DOHH2 (cell line): Measurements from ENCODE around the gene EBP.

Source experiments
- H3F3A ChIP-seq: fragments of 200-600 bp; sonication (generic), shearing (Covaris generic); 2 replicates; pipeline ENCODE4 v1.6.0; 2016; ENCODE audit warnings: antibody characterized with exemption, mild to moderate bottlenecking; ENCODE audit not compliant: control insufficient read depth, insufficient read depth
- H3K27ac ChIP-seq: fragments of 200-600 bp; sonication (generic); 2 replicates; pipeline ENCODE4 v1.5.1; 2014; ENCODE audit warnings: low read depth, mild to moderate bottlenecking, low read length, moderate library complexity
- H3K27me3 ChIP-seq: fragments of 200-600 bp; sonication (generic); 2 replicates; pipeline ENCODE4 v1.6.1; 2014; ENCODE audit warnings: mild to moderate bottlenecking, low read length, mixed read lengths; ENCODE audit not compliant: control insufficient read depth
- H3K36me3 ChIP-seq: fragments of 200-600 bp; sonication (generic); 2 replicates; pipeline ENCODE4 v1.6.1; 2014; ENCODE audit warnings: mild to moderate bottlenecking, low read length, moderate library complexity, mixed read lengths; ENCODE audit not compliant: control insufficient read depth
- H3K4me1 ChIP-seq: fragments of 200-600 bp; sonication (generic); 2 replicates; pipeline ENCODE4 v1.6.1; 2014; ENCODE audit warnings: mild to moderate bottlenecking, low read length, mixed read lengths; ENCODE audit not compliant: control insufficient read depth
- H3K4me2 ChIP-seq: fragments of 200-600 bp; sonication (generic); 2 replicates; pipeline ENCODE4 v1.6.0; 2014; ENCODE audit warnings: mild to moderate bottlenecking, low read length, moderate library complexity
- H3K4me3 ChIP-seq: fragments of 200-600 bp; sonication (generic); 2 replicates; pipeline ENCODE4 v1.5.1; 2014; ENCODE audit warnings: mild to moderate bottlenecking, low read length, mixed read lengths
- H3K79me2 ChIP-seq: fragments of 200-600 bp; sonication (generic); 2 replicates; pipeline ENCODE4 v1.6.1; 2014; ENCODE audit warnings: mild to moderate bottlenecking, low read length, mixed read lengths; ENCODE audit not compliant: control insufficient read depth
- H3K9me2 ChIP-seq: fragments of 200-600 bp; sonication (generic); replicated peaks from 2 replicates; pipeline ENCODE4 v1.6.1; 2014; ENCODE audit warnings: mild to moderate bottlenecking, low read length, mixed read lengths; ENCODE audit not compliant: control insufficient read depth
- H3K9me3 ChIP-seq: fragments of 200-600 bp; sonication (generic); 2 replicates; pipeline ENCODE4 v1.6.1; 2014; ENCODE audit warnings: antibody characterized with exemption, low read length, mixed read lengths; ENCODE audit not compliant: control insufficient read depth, insufficient read depth
- H4K20me1 ChIP-seq: fragments of 200-600 bp; sonication (generic); 2 replicates; pipeline ENCODE4 v1.6.0; 2014; ENCODE audit warnings: low read depth, mild to moderate bottlenecking, antibody characterized with exemption, low read length, moderate library complexity; ENCODE audit not compliant: control insufficient read depth, insufficient read depth
- EZH2phosphoT487 ChIP-seq: fragments of 200-600 bp; sonication (generic); IDR thresholded peaks from 2 replicates; pipeline ENCODE4 v1.6.1; 2017; ENCODE audit warnings: borderline replicate concordance, mild to moderate bottlenecking, antibody characterized with exemption, low read length, moderate library complexity, mixed read lengths
- TF ChIP-seq, protein P1 (sequence below): fragments of 200-600 bp; sonication (generic); IDR thresholded peaks from one replicate; pipeline ENCODE4 v1.5.1; 2014; ENCODE audit warnings: antibody characterized with exemption, mild to moderate bottlenecking, low read depth, low read length; ENCODE audit not compliant: poor library complexity, severe bottlenecking

The EBP gene

DNA sequence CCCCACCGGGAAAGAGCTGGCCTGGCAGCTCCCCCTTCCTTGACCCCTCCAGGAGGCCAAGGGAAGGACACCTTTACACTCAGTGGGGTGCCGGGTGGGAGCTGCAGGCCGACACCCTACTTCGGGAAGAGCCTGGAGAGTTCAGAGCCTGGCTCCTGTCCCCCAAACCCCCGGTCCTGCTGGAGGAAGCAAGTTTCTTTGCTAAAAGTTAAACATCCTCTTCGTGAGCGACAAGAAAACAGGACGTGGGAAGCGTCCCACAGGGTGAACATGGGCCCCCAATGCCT is 48.0 kb upstream of the EBP start:
- Histone ChIP-seq H3K79me2 (peaks cover 48% of the 10 kb centered on the region), H3K27ac (no peak overlapping the region), H3K4me1 (peaks cover 22% of the 10 kb centered on the region), H3K4me2 (no peak overlapping the region), H3K4me3 (no peak overlapping the region), H4K20me1 (0 out of 2 replicates have a peak, but pooled peaks cover 4% of the 10 kb centered on the region), H3K9me3 (no peaks in the 10 kb centered on the region), H3K9me2 (no peaks in the 10 kb centered on the region), H3K27me3 (no peaks in the 10 kb centered on the region), H3K36me3 (peaks cover 10% of the 10 kb centered on the region), H3F3A (no peaks in the 10 kb centered on the region)
- TF ChIP-seq, protein P1, sequence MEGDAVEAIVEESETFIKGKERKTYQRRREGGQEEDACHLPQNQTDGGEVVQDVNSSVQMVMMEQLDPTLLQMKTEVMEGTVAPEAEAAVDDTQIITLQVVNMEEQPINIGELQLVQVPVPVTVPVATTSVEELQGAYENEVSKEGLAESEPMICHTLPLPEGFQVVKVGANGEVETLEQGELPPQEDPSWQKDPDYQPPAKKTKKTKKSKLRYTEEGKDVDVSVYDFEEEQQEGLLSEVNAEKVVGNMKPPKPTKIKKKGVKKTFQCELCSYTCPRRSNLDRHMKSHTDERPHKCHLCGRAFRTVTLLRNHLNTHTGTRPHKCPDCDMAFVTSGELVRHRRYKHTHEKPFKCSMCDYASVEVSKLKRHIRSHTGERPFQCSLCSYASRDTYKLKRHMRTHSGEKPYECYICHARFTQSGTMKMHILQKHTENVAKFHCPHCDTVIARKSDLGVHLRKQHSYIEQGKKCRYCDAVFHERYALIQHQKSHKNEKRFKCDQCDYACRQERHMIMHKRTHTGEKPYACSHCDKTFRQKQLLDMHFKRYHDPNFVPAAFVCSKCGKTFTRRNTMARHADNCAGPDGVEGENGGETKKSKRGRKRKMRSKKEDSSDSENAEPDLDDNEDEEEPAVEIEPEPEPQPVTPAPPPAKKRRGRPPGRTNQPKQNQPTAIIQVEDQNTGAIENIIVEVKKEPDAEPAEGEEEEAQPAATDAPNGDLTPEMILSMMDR = no peak
- no peak for TF ChIP-seq EZH2phosphoT487

- Histone ChIP-seq H3K4me2 (peak overlapping the region; percentile 80; the same call in 1 of the 2 replicates), H3K4me3 (no peak overlapping the region), H3K9me2 (no peaks in the 10 kb centered on the region), H3K27ac (no peak overlapping the region), H3K79me2 (peaks cover 47% of the 10 kb centered on the region), H3K27me3 (no peaks in the 10 kb centered on the region), H3F3A (no peaks in the 10 kb centered on the region), H3K36me3 (peaks cover 6% of the 10 kb centered on the region), H3K4me1 (peaks cover 22% of the 10 kb centered on the region), H4K20me1 (0 out of 2 replicates have a peak, but pooled peaks cover 4% of the 10 kb centered on the region), H3K9me3 (no peaks in the 10 kb centered on the region)
- TF ChIP-seq, protein P1 = peak; percentile 32
- no peak for TF ChIP-seq EZH2phosphoT487
Observed at GRCh38 chrX:48474127-48474526, 47.5 kb upstream of the EBP start.

DNA sequence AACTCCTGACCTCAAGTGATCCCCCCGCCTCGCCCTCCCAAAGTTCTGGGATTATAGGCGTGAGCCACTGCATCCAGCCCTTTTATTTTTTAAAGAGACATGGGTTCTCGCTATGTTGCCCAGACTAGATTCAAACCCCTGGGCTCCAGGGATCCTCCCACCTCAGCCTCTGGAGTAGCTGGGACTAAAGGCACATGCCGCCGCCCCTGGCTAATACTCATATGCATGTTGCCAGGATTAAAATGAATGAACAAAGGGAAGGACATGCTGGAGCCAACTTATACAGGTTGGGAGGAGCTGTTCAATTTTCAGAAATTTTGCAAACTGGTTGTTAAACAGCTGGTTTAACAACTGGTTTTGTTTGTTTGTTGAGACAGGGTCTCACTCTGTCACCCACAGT is 47.0 kb upstream of the EBP start:
- 0 out of 2 replicates have a peak, but pooled peaks cover 4% of the 10 kb centered on the region for H4K20me1 ChIP-seq
- H3K27ac ChIP-seq = no peak overlapping the region
- TF ChIP-seq, protein P1 = no peak
- no peak for TF ChIP-seq EZH2phosphoT487
- H3K79me2 ChIP-seq = peaks cover 44% of the 10 kb centered on the region
- H3F3A ChIP-seq = no peaks in the 10 kb centered on the region
- peaks cover 10% of the 10 kb centered on the region for H3K36me3 ChIP-seq
- peak overlapping the region; percentile 92 for H3K4me3 ChIP-seq
- H3K4me1 ChIP-seq = peaks cover 19% of the 10 kb centered on the region
- no peaks in the 10 kb centered on the region for H3K9me2 ChIP-seq
- H3K27me3 ChIP-seq = no peaks in the 10 kb centered on the region
- H3K9me3 ChIP-seq = no peaks in the 10 kb centered on the region
- H3K4me2 ChIP-seq = peak overlapping the region; percentile 80

DNA sequence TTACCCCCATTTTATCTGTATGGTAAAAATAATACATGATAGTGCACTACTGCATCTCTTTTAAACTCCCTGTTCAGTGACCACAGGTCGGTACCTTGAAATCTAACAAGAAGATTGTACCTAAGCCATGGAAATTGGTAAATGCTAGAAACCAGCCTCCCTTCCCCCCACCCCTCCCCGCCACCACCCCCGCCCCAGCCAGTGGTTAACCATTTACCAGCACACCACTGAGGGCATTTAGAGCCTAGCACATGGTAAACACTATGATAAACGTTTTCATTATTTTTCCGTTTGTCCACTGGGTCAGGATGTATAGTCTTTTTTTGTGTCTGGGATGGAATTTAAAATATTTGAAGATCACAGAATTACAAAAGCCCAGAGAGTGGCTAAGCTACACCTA is 46.3 kb upstream of the EBP start:
- no peaks in the 10 kb centered on the region for H3K27me3 ChIP-seq
- H3K36me3 ChIP-seq = peaks cover 10% of the 10 kb centered on the region
- peaks cover 14% of the 10 kb centered on the region for H3K4me1 ChIP-seq
- 0 out of 2 replicates have a peak, but pooled peaks cover 4% of the 10 kb centered on the region for H4K20me1 ChIP-seq
- TF ChIP-seq, protein P1 = no peak
- TF ChIP-seq EZH2phosphoT487 = no peak
- H3K4me3 ChIP-seq = peak overlapping the region; percentile 92
- H3K27ac ChIP-seq = peak overlapping the region; percentile 30
- peaks cover 42% of the 10 kb centered on the region for H3K79me2 ChIP-seq
- H3K4me2 ChIP-seq = peak overlapping the region; percentile 80
- H3K9me3 ChIP-seq = no peaks in the 10 kb centered on the region
- no peaks in the 10 kb centered on the region for H3K9me2 ChIP-seq
- H3F3A ChIP-seq = no peaks in the 10 kb centered on the region
